K562 (cell line): Measurements from ENCODE around the gene NEU1. TPM values are rescaled to one million over a fixed set of nuclear protein-coding genes. Genes with fewer than 3 reads are reported as not detected.

Experiments used
- BACH1 ChIP-seq: fragments of 200-800 bp; sonication (Bioruptor generic); IDR thresholded peaks from 2 replicates; pipeline ENCODE4 v1.6.1; 2016; ENCODE audit warnings: missing genetic modification characterization, missing compliant biosample characterization
- BRD4 ChIP-seq: fragments of 200-600 bp; sonication (generic); IDR thresholded peaks from 2 replicates; pipeline ENCODE4 v1.6.1; 2017; ENCODE audit warnings: inconsistent platforms
- CCAR2 ChIP-seq: fragments of 200-400 bp; formaldehyde crosslinking; IDR thresholded peaks from 2 replicates; pipeline ENCODE4 v1.6.1; 2017; ENCODE audit warnings: mild to moderate bottlenecking, low read depth, low read length
- CCNT2 ChIP-seq: IDR thresholded peaks from 2 replicates; pipeline ENCODE4 v1.6.1; 2011; ENCODE audit warnings: borderline replicate concordance, low read depth, mild to moderate bottlenecking, moderate library complexity, mixed read lengths, low read length; ENCODE audit not compliant: insufficient read length; ENCODE audit errors: extremely low read depth
- ELF4 ChIP-seq: fragments of 450-650 bp; formaldehyde crosslinking; IDR thresholded peaks from 2 replicates; pipeline ENCODE4 v1.4.0; 2022; ENCODE audit warnings: missing genetic modification characterization
- ETV6 ChIP-seq, 3 experiments: fragments of 150-350 bp in 1 of 3; sonication (generic) in 1 of 3; formaldehyde crosslinking in 1 of 3; IDR thresholded peaks; 2 replicates each; pipeline versions ENCODE4 v1.6.1 to v1.8.0; 2014 to 2022; ENCODE audit warnings: borderline replicate concordance in 2 of 3, low read depth in 2 of 3, antibody characterized with exemption in 1 of 3, low read length in 1 of 3, mild to moderate bottlenecking in 1 of 3, missing genetic modification reagents in 1 of 3
- KLF13 ChIP-seq: fragments of 450-650 bp; IDR thresholded peaks from 2 replicates; pipeline ENCODE4 v1.6.1; 2016; ENCODE audit warnings: missing genetic modification characterization, low read depth, mild to moderate bottlenecking, missing compliant biosample characterization, moderate library complexity, borderline replicate concordance
- MEIS2 ChIP-seq: fragments of 450-650 bp; IDR thresholded peaks from 2 replicates; pipeline ENCODE4 v1.6.1; 2014; ENCODE audit warnings: mild to moderate bottlenecking; ENCODE audit not compliant: partially characterized antibody
- MXI1 ChIP-seq: IDR thresholded peaks from 2 replicates; pipeline ENCODE4 v1.6.1; 2011; ENCODE audit warnings: low read depth, mild to moderate bottlenecking, improper control_type of control experiment, low read length
- NFRKB ChIP-seq: fragments of 450-650 bp; IDR thresholded peaks from 2 replicates; pipeline ENCODE4 v1.6.1; 2016; ENCODE audit warnings: low read depth
- NR2F6 ChIP-seq: fragments of 450-650 bp; formaldehyde crosslinking; IDR thresholded peaks from 2 replicates; pipeline ENCODE4 v1.4.0; 2020; ENCODE audit warnings: mild to moderate bottlenecking
- NR4A1 ChIP-seq, 2 experiments: fragments of 250-450 bp in 1 of 2; fragments of 450-650 bp in 1 of 2; sonication (Bioruptor Pico) in 1 of 2; IDR thresholded peaks; 2 replicates each; pipeline versions ENCODE4 v1.4.0 to v1.6.1; 2016 to 2020; ENCODE audit warnings: mild to moderate bottlenecking in 2 of 2, missing compliant biosample characterization in 1 of 2, missing genetic modification characterization in 1 of 2, moderate library complexity in 1 of 2
- PCBP1 ChIP-seq: fragments of 200-400 bp; formaldehyde crosslinking; IDR thresholded peaks from 2 replicates; pipeline ENCODE4 v1.6.1; 2018; ENCODE audit warnings: mild to moderate bottlenecking, low read depth, low read length; ENCODE audit not compliant: poor library complexity, severe bottlenecking
- PHB2 ChIP-seq: fragments of 450-650 bp; IDR thresholded peaks from 2 replicates; pipeline ENCODE4 v1.6.1; 2017; ENCODE audit warnings: low read depth
- POLR2AphosphoS2 ChIP-seq: IDR thresholded peaks from 2 replicates; pipeline ENCODE4 v1.6.1; 2012; ENCODE audit warnings: low read length, improper control_type of control experiment
- PRPF4 ChIP-seq: fragments of 200-400 bp; formaldehyde crosslinking; IDR thresholded peaks from one replicate; pipeline ENCODE4 v1.6.1; 2017; ENCODE audit warnings: low read length, low read depth, mild to moderate bottlenecking; ENCODE audit not compliant: insufficient read depth, poor library complexity, severe bottlenecking
- RB1 ChIP-seq: fragments of 450-650 bp; IDR thresholded peaks from 2 replicates; pipeline ENCODE4 v1.6.1; 2017; ENCODE audit warnings: low read depth, mild to moderate bottlenecking
- SMARCC2 ChIP-seq: fragments of 450-650 bp; IDR thresholded peaks from 2 replicates; pipeline ENCODE4 v1.6.1; 2017; ENCODE audit warnings: antibody characterized with exemption, moderate library complexity, mild to moderate bottlenecking, low read depth
- SMARCE1 ChIP-seq: fragments of 450-650 bp; IDR thresholded peaks from 2 replicates; pipeline ENCODE4 v1.7.1; 2016; ENCODE audit warnings: mild to moderate bottlenecking
- STAT5A ChIP-seq: IDR thresholded peaks from 2 replicates; pipeline ENCODE4 v1.6.1; 2012; ENCODE audit warnings: low read length, inconsistent platforms, borderline replicate concordance
- TAF1 ChIP-seq: IDR thresholded peaks from 2 replicates; pipeline ENCODE4 v1.6.1; 2011; ENCODE audit warnings: mild to moderate bottlenecking, low read length, moderate library complexity; ENCODE audit not compliant: insufficient read depth, control insufficient read depth, severe bottlenecking; ENCODE audit errors: extremely low read depth
- U2AF2 ChIP-seq: fragments of 200-400 bp; formaldehyde crosslinking; optimal IDR thresholded peaks from 2 replicates; pipeline ENCODE3; 2017; ENCODE audit warnings: low read depth, mild to moderate bottlenecking, low read length
- YY1 ChIP-seq, 3 experiments: IDR thresholded peaks; 2 replicates each; pipeline ENCODE4 v1.6.1; 2011; ENCODE audit warnings: low read length in 2 of 3, mild to moderate bottlenecking in 2 of 3, moderate library complexity in 2 of 3, borderline replicate concordance in 1 of 3, control low read depth in 1 of 3, low read depth in 1 of 3; ENCODE audit not compliant: insufficient read depth in 3 of 3, insufficient replicate concordance in 2 of 3, control insufficient read depth in 1 of 3, insufficient read length in 1 of 3; ENCODE audit errors: extremely low read depth in 1 of 3
- ZKSCAN3 ChIP-seq: fragments of 250-450 bp; sonication (Bioruptor Pico); IDR thresholded peaks from 2 replicates; pipeline ENCODE4 v1.4.0; 2020
- ZNF512 ChIP-seq: IDR thresholded peaks from 2 replicates; pipeline ENCODE4 v1.6.1; 2016; ENCODE audit warnings: missing genetic modification characterization, missing compliant biosample characterization
- ZNF561 ChIP-seq: fragments of 450-650 bp; formaldehyde crosslinking; conservative IDR thresholded peaks from 2 replicates; pipeline ENCODE4 v1.4.0; 2020; ENCODE audit warnings: mild to moderate bottlenecking, moderate library complexity
- ZNF717 ChIP-seq: fragments of 250-450 bp; sonication (Bioruptor Pico); IDR thresholded peaks from 2 replicates; pipeline ENCODE4 v1.5.0; 2021
- ZNF780A ChIP-seq: fragments of 250-450 bp; sonication (Bioruptor Pico); IDR thresholded peaks from 2 replicates; pipeline ENCODE4 v1.5.0; 2021; ENCODE audit warnings: mild to moderate bottlenecking
- ZNF830 ChIP-seq: fragments of 250-450 bp; sonication (Bioruptor Pico); IDR thresholded peaks from 2 replicates; pipeline ENCODE4 v1.5.0; 2021; ENCODE audit warnings: mild to moderate bottlenecking
- polyA plus RNA-seq, 8 experiments: library from polyadenylated mRNA; depleted of rRNA in 4 of 8; stranded (reverse) in 5 of 8; unstranded in 3 of 8; fragments of >200 nt; fragmentation: Nextera tagmentation in 2 of 8; fragmentation: Illumina TruSeq in 1 of 8; extraction: Ambion mirVana in 2 of 8; extraction: Trizol in 1 of 8; gene quantifications; 2 replicates each; pipeline versions ENCODE4 v1.2.1 to v1.2.3, GENCODE V29; 2011 to 2014; ENCODE audit warnings: inconsistent platforms in 1 of 8, missing spikeins in 1 of 8
- total RNA-seq, 7 experiments: library from RNA; depleted of rRNA in 6 of 7; stranded (reverse); fragments of >200 nt in 6 of 7; fragmentation: Illumina TruSeq in 2 of 7; extraction: Trizol in 2 of 7; gene quantifications; 2 replicates each; pipeline versions ENCODE4 v1.2.1 to v1.2.3, GENCODE V29; 2011 to 2021; ENCODE audit warnings: low replicate concordance in 1 of 7

Gene NEU1
- total and polyA plus RNA-seq, 9 of the 15 experiments (the other 6 are each of a cell fraction or from before 2014, with no cell fraction given) = 14.8 to 67.8 (median 51.0) TPM

DNA sequence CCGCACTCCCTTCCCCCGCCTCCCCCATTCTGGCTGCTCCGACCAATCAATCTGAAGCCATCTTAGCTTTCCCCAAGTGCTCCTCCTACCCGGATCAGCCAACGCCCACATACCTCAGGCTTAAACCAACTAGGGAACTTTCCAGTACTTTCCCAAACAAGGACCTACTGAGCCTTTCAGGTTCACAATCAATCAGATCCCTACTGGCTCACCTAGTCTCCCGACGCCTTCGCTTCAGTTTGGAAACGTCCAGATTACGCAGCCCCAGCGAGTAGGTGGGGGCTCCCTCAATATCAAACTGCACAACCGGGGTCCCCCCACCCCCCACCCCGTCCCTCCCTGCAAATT is 48.0 kb downstream of the NEU1 start (continued):
- TF ChIP-seq ZNF717 (CRISPR knock-in tag) (no peak), ELF4 (CRISPR knock-in tag) (peak; percentile 6; the same call in 1 of the 2 replicates), MXI1 (no peak), TAF1 (peak; percentile 75), PRPF4 (no peak), CCNT2 (no peak), CCAR2 (no peak), KLF13 (tag) (peak; percentile 83; the same call in 1 of the 2 replicates), SMARCE1 (no peak; the same call in 1 of the 2 replicates), NR2F6 (CRISPR knock-in tag) (no peak), ZNF830 (peak; percentile 72; the same call in 1 of the 2 replicates), BACH1 (tag) (0 out of 2 replicates have a peak, but pooled peaks have one; percentile 38), BRD4 (no peak), U2AF2 (no peak), SMARCC2 (no peak), PCBP1 (no peak), NR4A1 (CRISPR knock-in tag; IDR thresholded peaks at IDR 0.05) (no peak), NR4A1 (tag; IDR thresholded peaks at IDR 0.05) (no peak), ZKSCAN3 (CRISPR knock-in tag) (no peak), ETV6 (IDR thresholded peaks at IDR 0.05; ENCODE audit: borderline replicate concordance in 1 of 2, low read depth in 2 of 2, low read length in 1 of 2) (no peak), ETV6 (CRISPR knock-in tag; IDR thresholded peaks at IDR 0.05; ENCODE audit: borderline replicate concordance) (no peak), POLR2AphosphoS2 (no peak), YY1 (IDR thresholded peaks at IDR 0.05; ENCODE audit: borderline replicate concordance in 1 of 3, control insufficient read depth in 1 of 3, extremely low read depth in 1 of 3, insufficient read depth in 3 of 3, insufficient read length in 1 of 3, insufficient replicate concordance in 2 of 3, low read depth in 1 of 3, low read length in 2 of 3) (peak; percentile 30 to 90 (median 76)), RB1 (no peak; the same call in 1 of the 2 replicates), NFRKB (peak; percentile 71), ZNF512 (tag) (no peak), STAT5A (no peak; the same call in 1 of the 2 replicates), MEIS2 (peak; percentile 69), ZNF780A (no peak), ZNF561 (CRISPR knock-in tag) (peak; percentile 63; the same call in 1 of the 2 replicates), PHB2 (no peak)
